Measurements from ENCODE around the gene XRCC1.

Gene XRCC1

GRCh38 chr19:43599635-43600295 is 24.4 kb upstream of the XRCC1 start:
- no peak for DNase-seq
- H3K79me2 ChIP-seq (ENCODE audit: low read length) = peaks cover 43% of the 10 kb centered on the region
- no peak overlapping the region for H3K4me2 ChIP-seq (ENCODE audit: low read depth, low read length)
- peaks cover 11% of the 10 kb centered on the region for H3K4me1 ChIP-seq (ENCODE audit: low read length)
- no peak overlapping the region for H3K27ac ChIP-seq (ENCODE audit: low read length)
- no peaks in the 10 kb centered on the region for H3K9me2 ChIP-seq (replicated peaks; ENCODE audit: insufficient read depth, low read length)
- no peaks in the 10 kb centered on the region for H3K9me3 ChIP-seq (replicated peaks; ENCODE audit: insufficient read depth, low read length)
- peaks cover 7% of the 10 kb centered on the region; the same call in 1 of the 2 replicates for H3F3A ChIP-seq (ENCODE audit: insufficient read depth, low read length)
- no peaks in the 10 kb centered on the region for H4K20me1 ChIP-seq (ENCODE audit: insufficient read depth, low read length)
- H3K4me3 ChIP-seq (ENCODE audit: low read length) = no peak overlapping the region
- H3K36me3 ChIP-seq (replicated peaks; ENCODE audit: insufficient read depth, low read length) = no peaks in the 10 kb centered on the region
- H2AFZ ChIP-seq (ENCODE audit: low read length) = no peak overlapping the region
- TF ChIP-seq EZH2phosphoT487 (IDR thresholded peaks at IDR 0.05; ENCODE audit: low read length) (no peak), EZH2 (optimal IDR thresholded peaks at IDR 0.05; ENCODE audit: low read depth, low read length) (no peak), CTCF (IDR thresholded peaks at IDR 0.05; ENCODE audit: low read length) (no peak)
- H3K9ac ChIP-seq (ENCODE audit: low read length) = no peak overlapping the region
- H3K27me3 ChIP-seq (replicated peaks; ENCODE audit: insufficient read depth, low read length) = no peaks in the 10 kb centered on the region

DNA sequence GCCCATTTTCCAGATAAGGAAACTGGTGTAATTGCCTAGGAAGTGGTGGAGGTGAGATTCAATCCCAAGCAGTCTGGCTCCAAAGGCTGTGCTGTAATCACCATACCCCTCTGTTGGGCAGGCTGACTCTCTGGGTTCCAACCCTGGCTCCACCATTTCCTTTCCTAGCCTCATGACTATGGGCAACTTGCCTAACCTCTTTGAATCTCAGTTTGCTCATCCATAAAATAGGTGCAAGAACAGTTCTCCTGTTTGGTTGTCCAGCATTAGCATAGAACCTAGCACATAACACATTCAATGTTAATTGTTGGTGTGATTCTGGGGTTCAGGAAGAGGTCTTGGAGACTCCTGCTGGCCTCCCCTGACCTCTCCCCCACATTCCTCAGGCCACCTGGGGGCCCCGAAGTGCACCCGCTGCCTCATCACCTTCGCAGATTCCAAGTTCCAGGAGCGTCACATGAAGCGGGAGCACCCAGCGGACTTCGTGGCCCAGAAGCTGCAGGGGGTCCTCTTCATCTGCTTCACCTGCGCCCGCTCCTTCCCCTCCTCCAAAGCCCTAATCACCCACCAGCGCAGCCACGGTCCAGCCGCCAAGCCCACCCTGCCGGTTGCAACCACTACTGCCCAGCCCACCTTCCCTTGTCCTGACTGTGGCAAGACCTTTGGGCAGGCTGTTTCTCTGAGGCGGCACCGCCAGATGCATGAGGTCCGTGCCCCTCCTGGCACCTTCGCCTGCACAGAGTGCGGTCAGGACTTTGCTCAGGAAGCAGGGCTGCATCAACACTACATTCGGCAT is 23.3 kb upstream of the XRCC1 start:
- no peaks in the 10 kb centered on the region for H3K9me3 ChIP-seq (replicated peaks; ENCODE audit: insufficient read depth, low read length)
- H3K79me2 ChIP-seq (ENCODE audit: low read length) = peaks cover 53% of the 10 kb centered on the region
- H3K36me3 ChIP-seq (replicated peaks; ENCODE audit: insufficient read depth, low read length) = no peaks in the 10 kb centered on the region
- no peak overlapping the region for H2AFZ ChIP-seq (ENCODE audit: low read length)
- H3F3A ChIP-seq (ENCODE audit: insufficient read depth, low read length) = peaks cover 7% of the 10 kb centered on the region; the same call in 1 of the 2 replicates
- H3K4me3 ChIP-seq (ENCODE audit: low read length) = no peak overlapping the region
- no peaks in the 10 kb centered on the region for H4K20me1 ChIP-seq (ENCODE audit: insufficient read depth, low read length)
- no peak for DNase-seq
- TF ChIP-seq EZH2phosphoT487 (IDR thresholded peaks at IDR 0.05; ENCODE audit: low read length) = no peak
- no peak for TF ChIP-seq CTCF (IDR thresholded peaks at IDR 0.05; ENCODE audit: low read length)
- no peak for TF ChIP-seq EZH2 (optimal IDR thresholded peaks at IDR 0.05; ENCODE audit: low read depth, low read length)
- H3K27ac ChIP-seq (ENCODE audit: low read length) = no peak overlapping the region
- H3K9ac ChIP-seq (ENCODE audit: low read length) = no peak overlapping the region
- peaks cover 11% of the 10 kb centered on the region for H3K4me1 ChIP-seq (ENCODE audit: low read length)
- H3K27me3 ChIP-seq (replicated peaks; ENCODE audit: insufficient read depth, low read length) = no peaks in the 10 kb centered on the region
- no peaks in the 10 kb centered on the region for H3K9me2 ChIP-seq (replicated peaks; ENCODE audit: insufficient read depth, low read length)
- no peak overlapping the region for H3K4me2 ChIP-seq (ENCODE audit: low read depth, low read length)

- no peaks in the 10 kb centered on the region for H3K36me3 ChIP-seq (replicated peaks; ENCODE audit: insufficient read depth, low read length)
- H3K79me2 ChIP-seq (ENCODE audit: low read length) = peaks cover 59% of the 10 kb centered on the region
- H3K27ac ChIP-seq (ENCODE audit: low read length) = no peak overlapping the region
Observed at GRCh38 chr19:43597876-43598275, 22.5 kb upstream of the XRCC1 start.

More at GRCh38 chr19:43597876-43598275, 22.5 kb upstream of the XRCC1 start:
- no peaks in the 10 kb centered on the region for H3K9me3 ChIP-seq (replicated peaks; ENCODE audit: insufficient read depth, low read length)
- H3K27me3 ChIP-seq (replicated peaks; ENCODE audit: insufficient read depth, low read length) = no peaks in the 10 kb centered on the region
- H2AFZ ChIP-seq (ENCODE audit: low read length) = no peak overlapping the region
- no peak overlapping the region; the same call in 1 of the 2 replicates for H3K9ac ChIP-seq (ENCODE audit: low read length)
- peak overlapping the region; percentile 95; the same call in 1 of the 2 replicates for H3K4me3 ChIP-seq (ENCODE audit: low read length)
- H3K4me1 ChIP-seq (ENCODE audit: low read length) = peaks cover 11% of the 10 kb centered on the region
- no peak for DNase-seq
- no peaks in the 10 kb centered on the region for H3K9me2 ChIP-seq (replicated peaks; ENCODE audit: insufficient read depth, low read length)
- TF ChIP-seq EZH2 (optimal IDR thresholded peaks at IDR 0.05; ENCODE audit: low read depth, low read length) (no peak), CTCF (IDR thresholded peaks at IDR 0.05; ENCODE audit: low read length) (no peak), EZH2phosphoT487 (IDR thresholded peaks at IDR 0.05; ENCODE audit: low read length) (no peak)
- no peaks in the 10 kb centered on the region for H4K20me1 ChIP-seq (ENCODE audit: insufficient read depth, low read length)
- H3F3A ChIP-seq (ENCODE audit: insufficient read depth, low read length) = peaks cover 7% of the 10 kb centered on the region; the same call in 1 of the 2 replicates
- peak overlapping the region; percentile 93; the same call in 1 of the 2 replicates for H3K4me2 ChIP-seq (ENCODE audit: low read depth, low read length)
